H9 (cell line): Measurements from ENCODE around the gene DDX18. TPM values are rescaled to one million over a fixed set of nuclear protein-coding genes. Genes with fewer than 3 reads are reported as not detected.
A peak's percentile ranks its signal among the peaks of the same experiment; 100 is the strongest.

Source experiments
- DNase-seq: peaks from one replicate; pipeline ENCODE4 v3.0.0-alpha.2; 2017
- H2AFZ ChIP-seq: one replicate; pipeline ENCODE4 v1.6.1; 2013; ENCODE audit warnings: mild to moderate bottlenecking, low read length, control low read depth, moderate library complexity
- H2AK5ac ChIP-seq: 2 replicates; pipeline ENCODE4 v1.6.1; 2013; ENCODE audit warnings: low read length, control low read depth, mixed read lengths; ENCODE audit not compliant: insufficient read length
- H2BK120ac ChIP-seq: one replicate; pipeline ENCODE4 v1.6.1; 2013; ENCODE audit warnings: low read depth, mild to moderate bottlenecking, low read length, control low read depth, inconsistent platforms; ENCODE audit not compliant: poor library complexity, severe bottlenecking
- H2BK12ac ChIP-seq: 2 replicates; pipeline ENCODE4 v1.6.1; 2013; ENCODE audit warnings: low read length, control low read depth, mixed read lengths, low read depth; ENCODE audit not compliant: insufficient read length
- H2BK15ac ChIP-seq: 2 replicates; pipeline ENCODE4 v1.6.1; 2013; ENCODE audit warnings: low read depth, low read length, control low read depth
- H2BK20ac ChIP-seq: one replicate; pipeline ENCODE4 v1.6.1; 2013; ENCODE audit warnings: low read depth, mild to moderate bottlenecking, low read length, control low read depth, inconsistent platforms; ENCODE audit not compliant: poor library complexity, severe bottlenecking
- H2BK5ac ChIP-seq: 2 replicates; pipeline ENCODE4 v1.6.1; 2013; ENCODE audit warnings: low read length, control low read depth, mixed read lengths; ENCODE audit not compliant: insufficient read length
- H3K14ac ChIP-seq: 2 replicates; pipeline ENCODE4 v1.6.1; 2013; ENCODE audit warnings: low read length, control low read depth; ENCODE audit not compliant: insufficient read depth
- H3K18ac ChIP-seq: 2 replicates; pipeline ENCODE4 v1.6.1; 2013; ENCODE audit warnings: low read depth, mild to moderate bottlenecking, mixed read lengths, low read length, control low read depth; ENCODE audit not compliant: insufficient read length
- H3K23ac ChIP-seq: 2 replicates; pipeline ENCODE4 v1.6.1; 2013; ENCODE audit warnings: low read length, control low read depth, mixed read lengths, low read depth; ENCODE audit not compliant: insufficient read length
- H3K23me2 ChIP-seq: 2 replicates; pipeline ENCODE4 v1.6.1; 2013; ENCODE audit warnings: low read depth, mild to moderate bottlenecking, mixed read lengths, low read length, control low read depth; ENCODE audit not compliant: insufficient read length, poor library complexity, severe bottlenecking
- H3K27ac ChIP-seq: 2 replicates; pipeline ENCODE4 v1.5.1; 2013; ENCODE audit warnings: low read length, control low read depth, mixed read lengths, low read depth; ENCODE audit not compliant: insufficient read length
- H3K27me3 ChIP-seq: 2 replicates; pipeline ENCODE4 v1.6.1; 2013; ENCODE audit warnings: low read length, control low read depth, inconsistent platforms; ENCODE audit not compliant: insufficient read depth
- H3K4ac ChIP-seq: 2 replicates; pipeline ENCODE4 v1.6.1; 2013; ENCODE audit warnings: low read depth, mild to moderate bottlenecking, control low read depth, inconsistent platforms, low read length, moderate library complexity
- H3K4me1 ChIP-seq: 2 replicates; pipeline ENCODE4 v1.6.1; 2013; ENCODE audit warnings: low read length, control low read depth, inconsistent platforms; ENCODE audit not compliant: insufficient read depth
- H3K4me2 ChIP-seq: 2 replicates; pipeline ENCODE4 v1.6.1; 2013; ENCODE audit warnings: low read length, control low read depth, mixed read lengths; ENCODE audit not compliant: insufficient read length, insufficient read depth
- H3K56ac ChIP-seq: 2 replicates; pipeline ENCODE4 v1.6.1; 2013; ENCODE audit warnings: low read depth, mild to moderate bottlenecking, mixed read lengths, low read length, control low read depth; ENCODE audit not compliant: insufficient read length
- H3K79me1 ChIP-seq: 2 replicates; pipeline ENCODE4 v1.6.1; 2013; ENCODE audit warnings: low read depth, mild to moderate bottlenecking, moderate library complexity, low read length, control low read depth, inconsistent platforms; ENCODE audit not compliant: insufficient read depth, poor library complexity, severe bottlenecking
- H3K79me2 ChIP-seq: 2 replicates; pipeline ENCODE4 v1.6.1; 2013; ENCODE audit warnings: low read length, control low read depth, inconsistent platforms; ENCODE audit not compliant: insufficient read depth
- H3K9ac ChIP-seq: 2 replicates; pipeline ENCODE4 v1.6.1; 2013; ENCODE audit warnings: low read length, control low read depth, mixed read lengths; ENCODE audit not compliant: insufficient read length; ENCODE audit errors: extremely low read depth
- H3K9me3 ChIP-seq: one replicate; pipeline ENCODE4 v1.6.1; 2013; ENCODE audit warnings: low read depth, low read length, inconsistent platforms; ENCODE audit not compliant: control insufficient read depth
- H3T11ph ChIP-seq: one replicate; pipeline ENCODE4 v1.6.1; 2013; ENCODE audit warnings: mild to moderate bottlenecking, low read length, control low read depth, inconsistent platforms
- H4K20me1 ChIP-seq: one replicate; pipeline ENCODE4 v1.6.1; 2013; ENCODE audit not compliant: control insufficient read depth, insufficient read length, insufficient read depth
- H4K5ac ChIP-seq: 2 replicates; pipeline ENCODE4 v1.6.1; 2013; ENCODE audit warnings: low read depth, mild to moderate bottlenecking, mixed read lengths, low read length, control low read depth; ENCODE audit not compliant: insufficient read length
- H4K8ac ChIP-seq: replicated peaks from 2 replicates; pipeline ENCODE4 v1.6.1; 2013; ENCODE audit warnings: low read length, control low read depth, mixed read lengths, low read depth; ENCODE audit not compliant: insufficient read length
- H4K91ac ChIP-seq: 2 replicates; pipeline ENCODE4 v1.6.1; 2013; ENCODE audit warnings: low read depth, mild to moderate bottlenecking, moderate library complexity, mixed read lengths, low read length, control low read depth; ENCODE audit not compliant: insufficient read length
- H3K27ac Mint-ChIP-seq, 3 experiments: 2 replicates in 2 of 3; 3 replicates in 1 of 3; pipeline ENCODE4 v1.8.0; 2020 to 2021; ENCODE audit warnings: mixed read lengths in 3 of 3, mild to moderate bottlenecking in 1 of 3, moderate library complexity in 1 of 3
- H3K27me3 Mint-ChIP-seq: 2 replicates; pipeline ENCODE4 v1.8.0; 2021; ENCODE audit warnings: low read depth, mild to moderate bottlenecking, moderate library complexity, mixed read lengths
- H3K36me3 Mint-ChIP-seq, 3 experiments: 2 replicates in 2 of 3; 3 replicates in 1 of 3; pipeline ENCODE4 v1.8.0; 2020 to 2021; ENCODE audit warnings: low read depth in 3 of 3, mixed read lengths in 3 of 3; ENCODE audit not compliant: insufficient read depth in 1 of 3
- H3K4me1 Mint-ChIP-seq, 2 experiments: 2 replicates each; pipeline ENCODE4 v1.8.0; 2020; ENCODE audit warnings: mixed read lengths in 2 of 2
- H3K4me3 Mint-ChIP-seq, 2 experiments: 2 replicates in 1 of 2; 3 replicates in 1 of 2; pipeline ENCODE4 v1.8.0; 2020 to 2021; ENCODE audit warnings: mild to moderate bottlenecking in 2 of 2, mixed read lengths in 2 of 2, moderate library complexity in 1 of 2
- H3K9me3 Mint-ChIP-seq, 2 experiments: 2 replicates in 1 of 2; 3 replicates in 1 of 2; pipeline ENCODE4 v1.8.0; 2020; ENCODE audit warnings: mild to moderate bottlenecking in 2 of 2, mixed read lengths in 2 of 2, moderate library complexity in 1 of 2
- total RNA-seq: library from RNA; stranded (reverse); gene quantifications from 2 replicates; pipeline ENCODE4 v1.2.1, GENCODE V29; 2021
- TF ChIP-seq, protein P1 (sequence below): fragments of 200-600 bp; sonication (generic); conservative IDR thresholded peaks from 3 replicates; pipeline ENCODE4 v1.8.0; 2021; ENCODE audit warnings: antibody characterized with exemption, mild to moderate bottlenecking

Gene DDX18
- total RNA-seq, 1 experiment from 2014 or later, result 115 TPM

- no peak overlapping the region for H3K4ac ChIP-seq
- H3T11ph ChIP-seq, result no peak overlapping the region
- peaks cover 0 to 9% (median 0%) of the 10 kb centered on the region in 3 experiments; a peak in 2 of 7 replicates for H3K36me3 Mint-ChIP-seq
- no peak overlapping the region for H3K4me2 ChIP-seq
- no peaks in the 10 kb centered on the region for H3K4me1 ChIP-seq
- TF ChIP-seq, protein P1, sequence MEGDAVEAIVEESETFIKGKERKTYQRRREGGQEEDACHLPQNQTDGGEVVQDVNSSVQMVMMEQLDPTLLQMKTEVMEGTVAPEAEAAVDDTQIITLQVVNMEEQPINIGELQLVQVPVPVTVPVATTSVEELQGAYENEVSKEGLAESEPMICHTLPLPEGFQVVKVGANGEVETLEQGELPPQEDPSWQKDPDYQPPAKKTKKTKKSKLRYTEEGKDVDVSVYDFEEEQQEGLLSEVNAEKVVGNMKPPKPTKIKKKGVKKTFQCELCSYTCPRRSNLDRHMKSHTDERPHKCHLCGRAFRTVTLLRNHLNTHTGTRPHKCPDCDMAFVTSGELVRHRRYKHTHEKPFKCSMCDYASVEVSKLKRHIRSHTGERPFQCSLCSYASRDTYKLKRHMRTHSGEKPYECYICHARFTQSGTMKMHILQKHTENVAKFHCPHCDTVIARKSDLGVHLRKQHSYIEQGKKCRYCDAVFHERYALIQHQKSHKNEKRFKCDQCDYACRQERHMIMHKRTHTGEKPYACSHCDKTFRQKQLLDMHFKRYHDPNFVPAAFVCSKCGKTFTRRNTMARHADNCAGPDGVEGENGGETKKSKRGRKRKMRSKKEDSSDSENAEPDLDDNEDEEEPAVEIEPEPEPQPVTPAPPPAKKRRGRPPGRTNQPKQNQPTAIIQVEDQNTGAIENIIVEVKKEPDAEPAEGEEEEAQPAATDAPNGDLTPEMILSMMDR, result peak; percentile 82
- no peaks in the 10 kb centered on the region for H3K4me1 Mint-ChIP-seq
- H2BK120ac ChIP-seq, result no peak overlapping the region
- no peaks in the 10 kb centered on the region for H4K20me1 ChIP-seq
- peak; percentile 39 for DNase-seq
- no peak overlapping the region for H4K5ac ChIP-seq
- no peak overlapping the region for H3K56ac ChIP-seq
- H3K79me1 ChIP-seq, result no peaks in the 10 kb centered on the region
- no peaks in the 10 kb centered on the region for H3K23me2 ChIP-seq
- no peaks in the 10 kb centered on the region for H3K9me3 ChIP-seq
- H3K27me3 ChIP-seq, result no peaks in the 10 kb centered on the region
- H3K27me3 Mint-ChIP-seq, result peaks cover 2% of the 10 kb centered on the region; the same call in 1 of the 2 replicates
- H3K27ac ChIP-seq, result no peak overlapping the region
- H2BK12ac ChIP-seq, result no peak overlapping the region
- H2AFZ ChIP-seq, result no peak overlapping the region
- no peaks in the 10 kb centered on the region for H3K79me2 ChIP-seq
- no peak overlapping the region for H3K18ac ChIP-seq
- no peak overlapping the region for H4K8ac ChIP-seq
- H2BK15ac ChIP-seq, result no peak overlapping the region
- no peak overlapping the region for H3K9ac ChIP-seq
- H3K27ac Mint-ChIP-seq, result no peak overlapping the region
- no peak overlapping the region for H2AK5ac ChIP-seq
- H2BK20ac ChIP-seq, result no peak overlapping the region
- no peak overlapping the region for H2BK5ac ChIP-seq
- no peak overlapping the region for H3K23ac ChIP-seq
- no peak overlapping the region for H3K14ac ChIP-seq
- no peak overlapping the region for H3K4me3 Mint-ChIP-seq
- H3K9me3 Mint-ChIP-seq, result peaks cover 10 to 18% of the 10 kb centered on the region in 2 experiments
- H4K91ac ChIP-seq, result no peak overlapping the region
Measured at GRCh38 chr2:117785740-117786139, 28.8 kb upstream of the DDX18 start.
